GM12878 (cell line): Measurements from ENCODE around the gene DUSP10. TPM values are rescaled to one million over a fixed set of nuclear protein-coding genes. Genes with fewer than 3 reads are reported as not detected.

Experiments
- ATAC-seq: fragments of 200-7000 bp; cut with Tn5 transposase; 3 replicates; pipeline ENCODE4 v1.9.1; 2020; ENCODE audit warnings: mild to moderate bottlenecking, moderate library complexity
- BruUV-seq: library from RNA; stranded (reverse); fragments of 400-500 nt; replicated peaks from 2 replicates; lab custom pipeline; 2021; lab: Mats Ljungman, UMichigan
- CTCF ChIA-PET: fragments of 300-600 bp; sonication (Branson Sonifier 250); formaldehyde crosslinking; extraction: SDS; loops from one replicate; lab custom pipeline; 2021; ENCODE audit warnings: inconsistent platforms; lab: Yijun Ruan, JAX
- POLR2A ChIA-PET: fragments of 350-600 bp; formaldehyde crosslinking; extraction: SDS; loops from one replicate; lab custom pipeline; 2021; ENCODE audit warnings: inconsistent platforms; lab: Charles Lee
- RAD21 ChIA-PET: fragments of 300-600 bp; sonication (Branson Sonifier 250); formaldehyde crosslinking; loops from one replicate; lab custom pipeline; 2023; ENCODE audit warnings: antibody characterized with exemption; ENCODE audit not compliant: unreplicated experiment; lab: Charles Lee
- SMC1A ChIA-PET: fragments of 300-600 bp; sonication (Branson Sonifier 250); formaldehyde crosslinking; loops from one replicate; lab custom pipeline; 2023; ENCODE audit not compliant: unreplicated experiment, uncharacterized antibody; lab: Charles Lee
- DNase-seq: peaks from one replicate; pipeline ENCODE4 v3.0.0-alpha.2; 2011; ENCODE audit warnings: low read depth, low spot score
- FAIRE-seq: peaks from 3 replicates; lab custom pipeline; 2011; peaks lifted over from hg19 to GRCh38; lab: Jason Lieb, UNC
- H2AFZ ChIP-seq: 2 replicates; pipeline ENCODE4 v1.6.0; 2011; ENCODE audit warnings: low read depth, low read length, control low read depth; ENCODE audit not compliant: control insufficient read depth
- H3K27ac ChIP-seq: 2 replicates; pipeline ENCODE4 v1.5.1; 2011; ENCODE audit warnings: control low read depth; ENCODE audit not compliant: control insufficient read depth, insufficient read depth
- H3K27me3 ChIP-seq, 2 experiments: replicated peaks in 1 of 2; 2 replicates each; pipeline versions ENCODE4 v1.6.0 to v1.6.1; 2011; ENCODE audit warnings: low read length in 1 of 2; ENCODE audit not compliant: control insufficient read depth in 2 of 2, insufficient read depth in 2 of 2
- H3K36me3 ChIP-seq, 2 experiments: 2 replicates each; pipeline ENCODE4 v1.5.1; 2011; ENCODE audit warnings: low read length in 1 of 2; ENCODE audit not compliant: control insufficient read depth in 2 of 2, insufficient read depth in 2 of 2
- H3K4me1 ChIP-seq: 2 replicates; pipeline ENCODE4 v1.6.1; 2011; ENCODE audit warnings: mild to moderate bottlenecking, low read length, moderate library complexity, mixed read lengths; ENCODE audit not compliant: control insufficient read depth, insufficient read depth
- H3K4me2 ChIP-seq: 2 replicates; pipeline ENCODE4 v1.6.0; 2011; ENCODE audit warnings: control low read depth; ENCODE audit not compliant: control insufficient read depth, insufficient read depth
- H3K4me3 ChIP-seq: fragments of 200-600 bp; sonication (generic); 2 replicates; pipeline ENCODE4 v1.5.1; 2016
- H3K79me2 ChIP-seq: 2 replicates; pipeline ENCODE4 v1.6.0; 2011; ENCODE audit warnings: low read length; ENCODE audit not compliant: control insufficient read depth, insufficient read depth
- H3K9ac ChIP-seq: 2 replicates; pipeline ENCODE4 v1.8.0; 2011; ENCODE audit warnings: low read length, control low read depth, mixed read lengths; ENCODE audit not compliant: control insufficient read depth, insufficient read depth
- H3K9me3 ChIP-seq: replicated peaks from 3 replicates; pipeline ENCODE4 v1.5.1; 2011; ENCODE audit warnings: mild to moderate bottlenecking, low read length; ENCODE audit not compliant: control insufficient read depth, insufficient read depth
- H4K20me1 ChIP-seq: 2 replicates; pipeline ENCODE4 v1.6.0; 2011; ENCODE audit not compliant: control insufficient read depth, insufficient read depth
- ATF7 ChIP-seq: fragments of 450-650 bp; IDR thresholded peaks from 2 replicates; pipeline ENCODE4 v1.6.1; 2016; ENCODE audit warnings: low read depth, mild to moderate bottlenecking
- BHLHE40 ChIP-seq, 2 experiments: fragments of 450-650 bp in 1 of 2; IDR thresholded peaks; 2 replicates each; pipeline ENCODE4 v1.6.1; 2011 to 2017; ENCODE audit warnings: low read depth in 2 of 2, borderline replicate concordance in 1 of 2, improper control_type of control experiment in 1 of 2, low read length in 1 of 2, mild to moderate bottlenecking in 1 of 2
- BRCA1 ChIP-seq: IDR thresholded peaks from 2 replicates; pipeline ENCODE4 v1.6.1; 2011; ENCODE audit warnings: low read depth, low read length, improper control_type of control experiment
- CREM ChIP-seq: IDR thresholded peaks from 2 replicates; pipeline ENCODE4 v1.6.1; 2014; ENCODE audit warnings: antibody characterized with exemption, low read depth
- ETV6 ChIP-seq, 2 experiments: fragments of 450-650 bp in 1 of 2; IDR thresholded peaks in 1 of 2; conservative IDR thresholded peaks in 1 of 2; 2 replicates each; pipeline ENCODE4 v1.6.1; 2014; ENCODE audit warnings: antibody characterized with exemption in 1 of 2, borderline replicate concordance in 1 of 2, low read depth in 1 of 2, mild to moderate bottlenecking in 1 of 2, moderate library complexity in 1 of 2
- GATAD2B ChIP-seq: fragments of 450-650 bp; conservative IDR thresholded peaks from 2 replicates; pipeline ENCODE4 v1.6.1; 2017; ENCODE audit warnings: low read depth, mild to moderate bottlenecking, moderate library complexity
- IKZF1 ChIP-seq: fragments of 450-650 bp; conservative IDR thresholded peaks from 2 replicates; pipeline ENCODE4 v1.6.1; 2017; ENCODE audit warnings: antibody characterized with exemption, mild to moderate bottlenecking
- MEF2B ChIP-seq: fragments of 450-650 bp; IDR thresholded peaks from 2 replicates; pipeline ENCODE4 v1.6.1; 2018; ENCODE audit warnings: mild to moderate bottlenecking, moderate library complexity; ENCODE audit not compliant: partially characterized antibody, poor library complexity, severe bottlenecking
- MYB ChIP-seq: fragments of 150-350 bp; IDR thresholded peaks from 2 replicates; pipeline ENCODE4 v1.6.1; 2014; ENCODE audit warnings: mild to moderate bottlenecking, low read depth, low read length, borderline replicate concordance
- NFXL1 ChIP-seq: fragments of 450-650 bp; IDR thresholded peaks from 2 replicates; pipeline ENCODE4 v1.6.1; 2017; ENCODE audit warnings: antibody characterized with exemption, mild to moderate bottlenecking, borderline replicate concordance
- RELA ChIP-seq: fragments of 450-650 bp; IDR thresholded peaks from 2 replicates; pipeline ENCODE4 v1.8.0; 2014; ENCODE audit warnings: borderline replicate concordance; ENCODE audit not compliant: partially characterized antibody
- RUNX3 ChIP-seq: IDR thresholded peaks from 2 replicates; pipeline ENCODE4 v1.6.1; 2012; ENCODE audit warnings: low read length, inconsistent platforms
- SP1 ChIP-seq: IDR thresholded peaks from one replicate; pipeline ENCODE4 v1.6.1; 2011; ENCODE audit warnings: low read depth, low read length
- TBL1XR1 ChIP-seq: IDR thresholded peaks from 2 replicates; pipeline ENCODE4 v1.6.1; 2012; ENCODE audit warnings: low read depth, low read length, improper control_type of control experiment
- YBX1 ChIP-seq: fragments of 450-650 bp; IDR thresholded peaks from 2 replicates; pipeline ENCODE4 v1.6.1; 2016; ENCODE audit warnings: antibody characterized with exemption
- WGBS: methylation state at CpG from one replicate; pipeline ENCODE4 v1.1.6; 2016; ENCODE audit warnings: low lambda C conversion rate; ENCODE audit not compliant: insufficient replicate concordance, insufficient coverage; ENCODE audit errors: missing lambda C conversion rate; 5-methylcytosine and 5-hydroxymethylcytosine counted together
- in situ Hi-C: fragments of 300-500 bp; cut with MboI; formaldehyde crosslinking; loops from 9 replicates; pipeline ENCODE4 v1.14.3; 2018; ENCODE audit warnings: mixed read lengths
- intact Hi-C: fragments of 100-400 bp; cut with micrococcal nuclease; formaldehyde crosslinking; loops from one replicate; pipeline ENCODE4 v1.14.2; 2022; ENCODE audit not compliant: unreplicated experiment
- polyA plus RNA-seq, 11 experiments: library from polyadenylated mRNA; depleted of rRNA in 4 of 11; unstranded in 6 of 11; stranded (reverse) in 5 of 11; fragments of >200 nt; fragmentation: Nextera tagmentation in 4 of 11; fragmentation: Illumina TruSeq in 1 of 11; extraction: Ambion mirVana in 4 of 11; extraction: Trizol in 1 of 11; gene quantifications; 1 replicate in 1 of 11; 2 replicates in 10 of 11; pipeline versions ENCODE4 v1.2.1 to v1.2.3, GENCODE V29; 2011 to 2016; ENCODE audit warnings: inconsistent platforms in 2 of 11, missing spikeins in 2 of 11, low read depth in 1 of 11
- total RNA-seq, 4 experiments: library from RNA; depleted of rRNA in 3 of 4; stranded (reverse); fragments of >200 nt in 3 of 4; fragmentation: Illumina TruSeq in 1 of 4; extraction: Trizol in 1 of 4; gene quantifications; 2 replicates each; pipeline versions ENCODE4 v1.2.1 to v1.2.3, GENCODE V29; 2013 to 2021
- TF ChIP-seq, protein P1 (sequence below): fragments of 450-650 bp; IDR thresholded peaks from 2 replicates; pipeline ENCODE4 v1.6.1; 2017; ENCODE audit warnings: mild to moderate bottlenecking, low read depth, inconsistent platforms; ENCODE audit not compliant: poor library complexity, severe bottlenecking
- TF ChIP-seq, protein P2 (sequence below): fragments of 450-650 bp; formaldehyde crosslinking; IDR thresholded peaks from 2 replicates; pipeline ENCODE4 v1.4.0; 2022; ENCODE audit warnings: mild to moderate bottlenecking, moderate library complexity
- TF ChIP-seq, protein P3 (sequence below): fragments of 450-650 bp; IDR thresholded peaks from 2 replicates; pipeline ENCODE4 v1.6.1; 2017; ENCODE audit warnings: borderline replicate concordance

DUSP10 gene
- total and polyA plus RNA-seq, 10 of the 15 experiments (the other 5 are each of a cell fraction or from before 2014, with no cell fraction given), result 20.3 to 38.4 (median 27.8) TPM

DNA sequence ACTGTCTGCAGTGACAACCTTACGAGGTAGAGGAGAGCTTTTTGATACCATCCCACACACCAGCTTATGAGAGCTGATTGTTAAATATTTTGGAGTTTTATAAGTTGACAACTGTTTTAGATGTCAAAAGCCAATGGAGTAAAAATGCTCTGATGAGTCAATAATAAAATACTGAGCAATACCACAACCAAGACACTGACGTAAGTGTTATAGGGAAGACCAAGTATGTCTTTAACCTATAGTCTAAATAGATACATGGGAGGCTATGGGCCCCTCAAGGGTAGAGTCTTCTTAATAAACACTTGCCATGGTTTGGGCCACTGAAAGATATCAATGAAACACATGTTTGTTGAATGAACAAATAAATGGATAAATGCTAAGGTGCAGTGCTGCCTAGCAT lies 49.2 kb downstream of the DUSP10 start:
- Histone ChIP-seq H3K27ac (no peak overlapping the region), H3K4me2 (no peak overlapping the region), H3K4me3 (no peak overlapping the region), H3K4me1 (peaks cover 3% of the 10 kb centered on the region; the same call in 1 of the 2 replicates), H2AFZ (no peak overlapping the region), H4K20me1 (no peaks in the 10 kb centered on the region), H3K27me3 (no peaks in the 10 kb centered on the region), H3K9ac (no peak overlapping the region), H3K36me3 (no peaks in the 10 kb centered on the region), H3K79me2 (no peaks in the 10 kb centered on the region), H3K9me3 (0 out of 3 replicates have a peak, but pooled peaks cover 2% of the 10 kb centered on the region)
- intact Hi-C loops (no loop called here), in situ Hi-C loops (no loop called here)
- CTCF ChIA-PET, result interaction anchor here (0.8 to 1.0 kb wide), 3 partner anchors 10 to 15 kb away, joined by 3 read pairs; no protein-coding TSS in a partner anchor
- RAD21 ChIA-PET, result interaction anchor here (0.6 to 1.1 kb wide), 3 partner anchors 16 to 244 kb away, joined by 3 to 4 read pairs (median 3); no protein-coding TSS in a partner anchor
- SMC1A ChIA-PET, result interaction anchor here (0.6 to 1.1 kb wide), 6 partner anchors 11 to 1788 kb away, joined by 3 to 8 read pairs (median 4); no protein-coding TSS in a partner anchor
- 33% methylated on average over 2 of the region's 2 CpGs for WGBS
- peak; percentile 76 for ATAC-seq
- POLR2A ChIA-PET, result interaction anchor here (0.7 to 1.6 kb wide), 4 partner anchors 12 to 109 kb away, joined by 3 to 7 read pairs (median 4); no protein-coding TSS in a partner anchor
- BruUV-seq, result no TSS peak
- no peak for DNase-seq
- FAIRE-seq, result no peak
- TF ChIP-seq MEF2B, result no peak
- TF ChIP-seq, protein P1, sequence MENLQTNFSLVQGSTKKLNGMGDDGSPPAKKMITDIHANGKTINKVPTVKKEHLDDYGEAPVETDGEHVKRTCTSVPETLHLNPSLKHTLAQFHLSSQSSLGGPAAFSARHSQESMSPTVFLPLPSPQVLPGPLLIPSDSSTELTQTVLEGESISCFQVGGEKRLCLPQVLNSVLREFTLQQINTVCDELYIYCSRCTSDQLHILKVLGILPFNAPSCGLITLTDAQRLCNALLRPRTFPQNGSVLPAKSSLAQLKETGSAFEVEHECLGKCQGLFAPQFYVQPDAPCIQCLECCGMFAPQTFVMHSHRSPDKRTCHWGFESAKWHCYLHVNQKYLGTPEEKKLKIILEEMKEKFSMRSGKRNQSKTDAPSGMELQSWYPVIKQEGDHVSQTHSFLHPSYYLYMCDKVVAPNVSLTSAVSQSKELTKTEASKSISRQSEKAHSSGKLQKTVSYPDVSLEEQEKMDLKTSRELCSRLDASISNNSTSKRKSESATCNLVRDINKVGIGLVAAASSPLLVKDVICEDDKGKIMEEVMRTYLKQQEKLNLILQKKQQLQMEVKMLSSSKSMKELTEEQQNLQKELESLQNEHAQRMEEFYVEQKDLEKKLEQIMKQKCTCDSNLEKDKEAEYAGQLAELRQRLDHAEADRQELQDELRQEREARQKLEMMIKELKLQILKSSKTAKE, result no peak
- no peak for TF ChIP-seq ETV6 (conservative IDR thresholded peaks at IDR 0.05 in 1 of 2, IDR thresholded peaks at IDR 0.05 in 1 of 2; ENCODE audit: borderline replicate concordance in 1 of 2, low read depth in 1 of 2)
- no peak for TF ChIP-seq YBX1
- TF ChIP-seq RUNX3, result peak; percentile 25; the same call in 1 of the 2 replicates
- TF ChIP-seq, protein P2, sequence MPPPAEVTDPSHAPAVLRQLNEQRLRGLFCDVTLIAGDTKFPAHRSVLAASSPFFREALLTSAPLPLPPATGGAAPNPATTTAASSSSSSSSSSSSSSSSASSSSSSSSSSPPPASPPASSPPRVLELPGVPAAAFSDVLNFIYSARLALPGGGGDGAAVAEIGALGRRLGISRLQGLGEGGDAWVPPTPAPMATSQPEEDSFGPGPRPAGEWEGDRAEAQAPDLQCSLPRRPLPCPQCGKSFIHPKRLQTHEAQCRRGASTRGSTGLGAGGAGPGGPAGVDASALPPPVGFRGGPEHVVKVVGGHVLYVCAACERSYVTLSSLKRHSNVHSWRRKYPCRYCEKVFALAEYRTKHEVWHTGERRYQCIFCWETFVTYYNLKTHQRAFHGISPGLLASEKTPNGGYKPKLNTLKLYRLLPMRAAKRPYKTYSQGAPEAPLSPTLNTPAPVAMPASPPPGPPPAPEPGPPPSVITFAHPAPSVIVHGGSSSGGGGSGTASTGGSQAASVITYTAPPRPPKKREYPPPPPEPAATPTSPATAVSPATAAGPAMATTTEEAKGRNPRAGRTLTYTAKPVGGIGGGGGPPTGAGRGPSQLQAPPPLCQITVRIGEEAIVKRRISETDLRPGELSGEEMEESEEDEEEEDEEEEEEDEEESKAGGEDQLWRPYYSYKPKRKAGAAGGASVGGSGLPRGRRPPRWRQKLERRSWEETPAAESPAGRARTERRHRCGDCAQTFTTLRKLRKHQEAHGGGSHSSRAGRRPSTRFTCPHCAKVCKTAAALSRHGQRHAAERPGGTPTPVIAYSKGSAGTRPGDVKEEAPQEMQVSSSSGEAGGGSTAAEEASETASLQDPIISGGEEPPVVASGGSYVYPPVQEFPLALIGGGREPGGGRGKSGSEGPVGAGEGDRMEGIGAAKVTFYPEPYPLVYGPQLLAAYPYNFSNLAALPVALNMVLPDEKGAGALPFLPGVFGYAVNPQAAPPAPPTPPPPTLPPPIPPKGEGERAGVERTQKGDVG (CRISPR knock-in tag), result no peak
- peak; percentile 75 for TF ChIP-seq ATF7
- TF ChIP-seq RELA, result no peak
- no peak for TF ChIP-seq BRCA1
- TF ChIP-seq MYB, result no peak
- TF ChIP-seq GATAD2B, result no peak
- TF ChIP-seq CREM, result 0 out of 2 replicates have a peak, but pooled peaks have one; percentile 11
- 0 out of 2 replicates have a peak, but pooled peaks have one; percentile 21 for TF ChIP-seq IKZF1
- TF ChIP-seq, protein P3, sequence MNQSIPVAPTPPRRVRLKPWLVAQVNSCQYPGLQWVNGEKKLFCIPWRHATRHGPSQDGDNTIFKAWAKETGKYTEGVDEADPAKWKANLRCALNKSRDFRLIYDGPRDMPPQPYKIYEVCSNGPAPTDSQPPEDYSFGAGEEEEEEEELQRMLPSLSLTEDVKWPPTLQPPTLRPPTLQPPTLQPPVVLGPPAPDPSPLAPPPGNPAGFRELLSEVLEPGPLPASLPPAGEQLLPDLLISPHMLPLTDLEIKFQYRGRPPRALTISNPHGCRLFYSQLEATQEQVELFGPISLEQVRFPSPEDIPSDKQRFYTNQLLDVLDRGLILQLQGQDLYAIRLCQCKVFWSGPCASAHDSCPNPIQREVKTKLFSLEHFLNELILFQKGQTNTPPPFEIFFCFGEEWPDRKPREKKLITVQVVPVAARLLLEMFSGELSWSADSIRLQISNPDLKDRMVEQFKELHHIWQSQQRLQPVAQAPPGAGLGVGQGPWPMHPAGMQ, result no peak
- TF ChIP-seq SP1, result no peak
- no peak for TF ChIP-seq TBL1XR1
- TF ChIP-seq BHLHE40 (IDR thresholded peaks at IDR 0.05; ENCODE audit: borderline replicate concordance in 1 of 2, low read depth in 2 of 2, low read length in 1 of 2), result no peak
- no peak for TF ChIP-seq NFXL1
